SIG-M5 (cell line): ENCODE data around the gene CDR2.
"Not testable (repeated sequence)": the region's sequence is repeated elsewhere in the genome, so short reads cannot be mapped to it uniquely, and the experiment has no call there.

Experiments
- DNase-seq: peaks from one replicate; lab custom pipeline; 2025; lab: John Stamatoyannopoulos, UW

CDR2 gene

DNA sequence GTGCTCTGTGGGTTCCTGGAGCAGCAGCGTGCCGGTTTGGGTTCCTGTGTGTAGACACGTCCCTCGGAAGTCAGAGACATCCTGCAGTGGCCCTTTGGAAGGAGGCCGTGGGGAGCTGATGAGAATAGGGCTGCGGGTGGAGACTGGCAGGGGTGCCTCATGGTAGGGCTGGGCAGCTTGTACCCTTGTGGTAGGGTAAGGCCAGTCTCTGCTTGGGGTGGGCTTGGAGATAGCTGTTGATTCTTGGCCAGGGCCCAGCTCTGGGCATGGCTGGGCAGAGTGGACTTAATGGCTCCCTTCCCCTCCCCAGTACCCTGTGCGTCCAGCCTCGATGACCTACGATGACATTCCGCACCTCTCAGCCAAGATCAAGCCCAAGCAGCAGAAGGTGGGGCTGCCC lies 66.6 kb downstream of the CDR2 start:
- no peak for DNase-seq

- DNase-seq: no peak
These were observed 67.6 kb downstream of the CDR2 start for GRCh38 chr16:22306788-22307187.

GRCh38 chr16:22304411-22304810 lies 70.0 kb downstream of the CDR2 start:
- no peak for DNase-seq

DNA sequence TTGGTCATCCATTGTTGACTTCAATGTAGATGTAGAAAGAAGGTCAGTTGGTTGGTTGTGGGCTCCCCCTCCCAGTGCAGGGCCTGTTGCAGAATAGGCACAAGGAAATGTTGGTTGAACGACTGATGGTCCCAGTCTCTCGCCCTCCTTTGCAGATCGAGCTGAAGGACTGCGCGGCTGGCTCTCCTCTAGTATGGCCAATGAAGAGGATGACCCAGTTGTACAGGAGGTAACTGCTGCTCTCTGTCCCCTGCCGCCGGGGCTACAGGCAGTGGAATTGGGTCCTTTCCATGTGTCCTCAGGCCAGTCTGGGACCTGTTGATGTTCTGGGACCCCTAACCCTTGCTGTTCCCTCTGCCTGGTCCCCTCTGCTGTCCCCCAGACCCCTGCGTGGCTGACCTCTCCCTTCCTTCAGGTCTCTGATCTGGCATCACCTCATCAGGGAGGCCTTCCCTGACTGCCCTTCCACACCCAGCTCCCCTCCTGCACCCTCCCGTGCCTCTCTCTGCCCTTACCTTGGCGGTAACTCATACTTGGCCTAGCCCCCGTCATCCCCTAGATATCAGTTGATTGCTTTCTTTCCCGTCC lies 71.5 kb downstream of the CDR2 start:
- no peak for DNase-seq

- DNase-seq: not testable (repeated sequence)
These were observed 73.0 kb downstream of the CDR2 start for GRCh38 chr16:22301423-22301822.

GRCh38 chr16:22300427-22301071 lies 73.9 kb downstream of the CDR2 start:
- DNase-seq: no peak

- no peak for DNase-seq
These were observed 75.4 kb downstream of the CDR2 start for GRCh38 chr16:22299036-22299435.

GRCh38 chr16:22297871-22298733 lies 76.3 kb downstream of the CDR2 start:
- peak; percentile 51 for DNase-seq

GRCh38 chr16:22297114-22297870 lies 77.1 kb downstream of the CDR2 start, which contains the start of gene POLR3E:
Gene POLR3E (plus strand): TSS chr16:22297409. CDS start chr16:22302969, 5,560 bp downstream.
- peak; percentile 44 for DNase-seq

DNA sequence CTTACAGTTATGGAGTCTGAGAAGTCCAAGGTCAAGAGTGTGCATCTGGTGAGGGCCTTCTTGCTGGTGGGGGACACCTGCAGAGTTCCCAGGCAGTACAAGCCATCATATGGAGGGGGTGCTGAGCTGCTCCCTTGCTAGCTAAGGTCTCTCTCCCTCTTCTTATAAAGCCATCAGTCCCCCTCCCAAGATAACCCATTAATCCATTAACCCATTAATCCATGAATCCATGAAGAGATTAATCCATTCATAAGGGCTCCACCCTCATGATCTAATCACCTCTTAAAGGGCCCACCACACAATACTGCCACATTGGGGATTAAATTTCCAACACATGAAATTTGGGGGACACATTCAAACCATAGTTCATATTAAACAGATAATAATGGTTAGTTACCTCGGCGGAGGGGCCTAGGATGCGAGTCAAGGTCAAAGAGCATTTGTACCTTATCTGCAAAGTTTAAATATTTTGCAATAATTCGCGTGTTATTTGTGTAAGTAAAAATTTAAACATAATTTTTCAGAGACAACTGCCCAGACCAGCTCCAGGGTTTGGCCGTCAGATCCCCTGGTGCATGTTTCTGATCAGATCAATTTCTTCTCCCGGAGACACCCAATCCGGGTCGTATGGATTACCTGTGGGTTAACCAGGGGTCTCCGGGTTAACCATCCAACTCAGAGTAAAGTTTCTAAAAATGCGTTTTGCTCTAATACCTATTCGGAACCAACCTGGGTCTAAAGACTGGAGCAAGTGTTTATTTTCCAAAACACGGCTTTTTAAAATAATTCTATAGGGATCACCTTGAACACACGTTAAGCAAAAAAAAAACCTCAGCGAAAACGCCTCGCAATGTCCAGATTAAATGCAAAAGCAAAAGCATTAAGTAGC lies 78.0 kb downstream of the CDR2 start:
- DNase-seq: no peak
